Measurements from ENCODE around the gene SLC2A9.

SLC2A9 gene

GRCh38 chr4:9880406-9881197 lies 140.7 kb downstream of the SLC2A9 start:
- DNase-seq, result peak; percentile 51

DNA sequence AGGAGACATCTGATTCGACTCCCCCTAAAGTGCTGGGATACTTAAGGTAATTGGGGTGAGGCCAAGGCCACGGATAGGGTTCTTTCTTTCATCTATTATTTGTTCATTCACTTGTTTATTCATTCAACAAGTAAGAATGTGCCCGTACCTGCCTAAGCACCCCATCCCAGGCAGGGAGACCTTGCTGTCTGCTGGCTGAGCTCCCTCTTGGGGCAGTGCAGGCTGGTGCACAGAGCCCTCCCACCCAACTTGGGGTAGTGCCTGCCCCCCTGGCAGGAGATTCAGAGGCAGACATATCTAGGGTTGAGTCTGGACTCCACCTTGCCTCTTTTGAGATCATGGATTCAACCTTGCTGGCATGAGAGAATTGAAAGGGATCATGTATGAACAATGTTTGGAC lies 144.2 kb downstream of the SLC2A9 start:
- no peak for DNase-seq

DNA sequence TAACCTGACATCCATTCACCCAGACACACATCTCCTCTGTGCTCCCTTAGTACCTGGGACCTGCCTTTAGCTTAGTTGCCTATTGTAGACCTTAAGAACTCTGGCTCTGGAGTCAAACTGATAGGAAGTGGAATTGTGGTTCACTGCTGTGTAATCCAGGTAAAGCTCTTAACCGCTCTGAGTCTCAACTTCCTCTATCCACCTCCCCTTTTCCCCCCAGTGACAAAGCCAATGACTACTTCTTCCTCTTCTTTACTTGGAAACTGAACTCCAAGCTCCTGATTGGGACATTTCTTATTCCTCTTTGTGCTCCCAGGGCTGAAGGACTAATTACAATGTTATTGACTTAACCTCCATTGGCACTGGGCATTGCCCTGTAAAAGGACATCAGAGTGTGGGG lies 145.8 kb downstream of the SLC2A9 start:
- DNase-seq, result no peak

GRCh38 chr4:9874385-9874784 lies 146.9 kb downstream of the SLC2A9 start:
- no peak for DNase-seq

DNA sequence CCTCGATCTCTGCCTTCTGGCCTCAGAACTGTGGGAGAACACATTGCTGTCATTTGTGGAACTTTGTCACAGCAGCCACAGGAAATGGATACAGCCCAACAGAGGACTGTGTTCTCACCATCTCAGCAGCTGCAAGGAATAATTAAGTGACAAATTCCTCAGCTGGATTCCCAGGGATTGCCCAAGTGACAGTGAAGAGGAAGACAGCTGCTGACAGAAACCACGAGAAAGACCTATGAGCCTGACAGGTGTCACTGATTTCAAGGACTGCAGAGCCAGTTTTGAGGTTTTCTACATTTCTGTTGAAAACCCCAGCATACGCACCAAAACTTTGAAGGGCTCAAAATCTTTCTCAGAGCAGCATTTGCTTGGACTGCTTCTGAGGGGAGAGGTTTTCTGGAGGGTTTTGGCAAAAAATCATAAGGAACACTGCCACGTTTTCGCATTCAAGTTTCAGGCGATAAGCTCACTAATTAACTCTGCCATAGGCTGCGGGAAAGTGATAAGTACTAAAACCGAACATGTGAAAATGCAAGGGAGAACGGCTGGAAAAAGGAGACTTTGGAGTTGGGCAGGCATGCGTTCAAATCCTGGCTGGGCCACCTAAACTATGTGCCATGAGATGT lies 151.0 kb downstream of the SLC2A9 start:
- no peak for DNase-seq

GRCh38 chr4:9867751-9868425 lies 153.4 kb downstream of the SLC2A9 start:
- no peak for DNase-seq

DNA sequence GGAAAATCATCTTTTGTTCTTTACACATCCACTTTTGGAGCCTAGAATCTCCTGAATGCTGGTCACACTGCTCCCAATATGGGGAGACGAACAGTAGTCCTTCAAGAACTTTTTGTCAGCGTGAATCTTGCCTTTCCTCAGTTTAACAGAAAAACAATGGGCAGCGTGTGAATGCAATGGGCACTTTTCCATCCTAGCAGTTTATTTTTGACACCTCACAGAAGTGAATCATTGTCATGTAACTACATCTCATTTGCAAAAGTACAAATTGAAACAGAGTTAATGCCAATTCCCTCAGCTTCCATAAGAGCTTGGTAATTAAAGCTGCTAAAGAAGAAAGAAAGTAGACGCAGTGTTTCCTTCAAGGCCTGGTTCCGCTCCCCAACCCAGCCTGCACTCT lies 154.4 kb downstream of the SLC2A9 start:
- no peak for DNase-seq

DNA sequence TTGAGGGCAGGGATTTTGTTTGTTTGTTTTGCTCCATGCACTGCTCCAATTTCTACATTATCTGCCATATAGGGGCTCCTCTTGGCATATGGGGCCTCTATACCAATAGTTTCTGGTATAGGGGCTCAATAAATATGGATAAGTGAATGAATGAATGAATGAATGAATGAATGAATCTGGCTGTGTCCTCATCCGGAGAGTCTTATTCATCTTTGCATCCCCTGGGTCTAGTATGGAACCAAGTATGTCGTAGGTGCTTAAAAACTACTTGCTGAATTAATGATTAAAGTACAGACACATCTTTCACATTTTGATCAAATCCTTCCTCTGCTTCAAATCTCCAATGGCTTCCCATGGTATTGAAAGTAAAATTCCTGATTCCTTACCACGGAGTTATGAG lies 159.7 kb downstream of the SLC2A9 start:
- no peak for DNase-seq

- no peak for DNase-seq
Measured at GRCh38 chr4:9859810-9860209, 161.5 kb downstream of the SLC2A9 start.

DNA sequence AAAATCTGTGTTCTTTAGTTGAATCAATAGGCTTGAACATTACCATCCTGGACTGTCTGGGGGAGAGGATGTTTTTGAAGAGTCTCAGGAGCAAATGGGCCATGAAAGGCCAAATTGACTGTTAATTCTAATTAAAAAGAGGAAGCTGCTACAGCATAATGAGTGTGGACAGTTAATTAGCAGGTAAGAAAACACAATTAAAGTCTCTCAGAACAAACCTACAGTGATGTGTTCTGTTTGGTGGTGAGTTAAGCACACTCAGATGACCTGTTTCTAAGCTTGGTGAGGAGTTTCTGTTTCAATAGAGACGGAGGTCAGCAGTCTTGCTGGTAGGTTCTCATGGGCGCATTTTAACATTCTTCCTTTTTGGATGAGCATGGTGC lies 171.8 kb downstream of the SLC2A9 start:
- DNase-seq, result no peak

- no peak for DNase-seq
Measured at GRCh38 chr4:9847968-9848748, 173.1 kb downstream of the SLC2A9 start.

GRCh38 chr4:9845791-9846493 lies 175.4 kb downstream of the SLC2A9 start:
- DNase-seq, result no peak

- DNase-seq, result no peak
Measured at GRCh38 chr4:9841072-9841471, 180.2 kb downstream of the SLC2A9 start.

DNA sequence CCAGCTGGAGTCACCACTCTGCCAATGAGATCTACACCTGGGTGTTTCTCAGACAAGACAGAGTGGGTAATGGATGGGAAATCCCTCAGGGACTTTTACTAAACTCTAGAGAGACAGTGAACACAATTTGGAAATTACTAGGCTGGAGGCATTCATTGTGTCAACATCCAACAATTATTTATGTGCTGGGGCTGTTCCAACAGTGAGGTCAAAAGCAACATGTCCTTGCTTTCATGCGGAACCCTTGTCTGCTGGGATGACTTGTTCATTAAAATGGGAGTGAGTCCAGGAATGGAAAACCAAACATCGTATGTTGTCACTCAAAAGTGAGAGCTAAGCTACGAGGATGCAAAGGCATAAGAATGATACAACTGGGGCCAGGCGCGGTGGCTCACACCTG lies 185.9 kb downstream of the SLC2A9 start:
- DNase-seq, result no peak

DNA sequence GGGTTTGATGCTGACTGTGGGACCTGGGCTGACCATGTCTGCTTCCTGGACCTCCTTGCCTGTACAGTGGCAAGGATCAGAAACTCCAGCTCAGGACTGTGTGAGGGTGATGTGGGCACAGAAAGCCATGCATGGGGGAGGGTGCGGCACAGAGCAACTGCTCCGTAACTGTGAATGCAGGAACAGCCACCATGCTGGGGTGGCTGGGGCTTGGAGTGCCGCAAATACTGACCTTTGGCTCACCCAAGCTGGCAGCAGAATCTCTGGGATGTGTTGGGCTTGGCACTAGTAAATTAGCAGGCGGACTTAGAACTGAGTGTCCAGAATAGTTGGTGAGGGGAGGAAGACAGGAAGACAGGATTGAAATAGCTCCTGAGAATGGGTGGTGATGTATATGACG lies 187.9 kb downstream of the SLC2A9 start:
- no peak for DNase-seq

DNA sequence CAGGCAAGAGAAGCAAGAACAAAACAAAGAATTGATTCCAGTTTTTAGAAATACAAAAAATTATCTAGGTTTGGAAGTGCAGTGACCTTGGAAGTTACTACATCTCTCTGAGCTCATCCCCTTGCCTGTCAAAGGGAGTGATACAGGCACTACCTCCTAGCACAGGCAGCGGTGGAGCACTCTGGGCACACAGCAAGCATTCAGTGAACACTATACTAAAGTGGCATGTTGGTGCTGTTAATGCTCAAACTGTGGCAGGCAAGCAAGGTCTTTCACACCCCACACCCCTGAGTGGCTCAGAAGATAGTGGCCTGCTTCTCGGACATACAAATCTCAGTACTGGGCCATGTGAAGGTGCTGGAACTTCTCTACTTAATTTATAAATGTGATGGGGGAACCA lies 188.7 kb downstream of the SLC2A9 start:
- DNase-seq, result no peak

DNA sequence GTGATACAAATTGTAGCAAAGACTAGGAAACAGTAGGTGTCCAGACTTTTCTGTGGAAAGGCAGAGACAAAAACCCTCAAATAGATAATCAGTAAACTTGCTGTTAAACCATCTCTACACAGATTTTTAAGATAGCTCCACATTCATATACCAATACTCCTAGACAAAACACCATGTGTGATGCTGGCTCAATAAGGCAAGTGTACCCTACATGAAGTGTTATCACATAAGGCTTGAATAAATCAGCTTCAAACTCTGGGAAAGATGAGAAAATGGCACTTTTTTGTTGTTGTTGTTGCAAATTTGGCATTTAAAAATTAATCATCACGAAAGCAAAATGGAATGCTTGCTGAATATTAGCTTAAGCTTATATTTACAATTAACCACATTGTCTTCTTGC lies 194.7 kb downstream of the SLC2A9 start:
- no peak for DNase-seq

GRCh38 chr4:9825049-9825448 lies 196.2 kb downstream of the SLC2A9 start:
- no peak for DNase-seq

GRCh38 chr4:9820343-9820742 lies 201.0 kb downstream of the SLC2A9 start:
- no peak for DNase-seq

DNA sequence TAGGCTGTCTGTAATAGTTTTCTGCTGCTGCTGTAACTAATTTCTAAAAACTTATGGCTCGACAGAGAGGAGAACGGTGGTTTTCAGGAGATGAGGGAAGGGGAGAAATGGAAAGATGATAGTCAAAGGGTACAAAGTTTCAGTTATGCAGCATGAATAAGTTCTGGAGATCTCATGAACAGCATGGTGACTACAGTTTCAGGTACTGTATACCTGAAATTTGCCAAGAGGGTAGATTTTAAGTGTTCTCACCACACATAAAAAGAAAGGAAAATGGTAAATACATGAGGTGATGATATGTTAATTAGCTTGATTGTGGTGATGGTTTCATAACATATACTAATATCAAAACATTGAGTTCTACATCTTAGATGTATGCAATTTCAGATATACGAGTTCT lies 205.0 kb downstream of the SLC2A9 start:
- no peak for DNase-seq

GRCh38 chr4:9812501-9813340 lies 208.6 kb downstream of the SLC2A9 start:
- DNase-seq, result no peak

GRCh38 chr4:9811806-9812205 lies 209.5 kb downstream of the SLC2A9 start:
- no peak for DNase-seq
